ENCODE data around the gene CPNE4.
A peak's percentile ranks its signal among the peaks of the same experiment; 100 is the strongest.

Gene CPNE4

GRCh38 chr3:131502530-131503319 is 532.1 kb downstream of the CPNE4 start, which contains the start of gene MRPL3:
Gene MRPL3 (minus strand): TSS chr3:131502971. CDS start chr3:131502821, 150 bp downstream.
- H2AFZ ChIP-seq (ENCODE audit: low read length) = peak within 1 kb of the TSS; percentile 94
- no peaks in the 10 kb centered on the region for H3K9me2 ChIP-seq (replicated peaks; ENCODE audit: insufficient read depth, low read length)
- DNase-seq = peak; percentile 90
- no peak for TF ChIP-seq EZH2phosphoT487 (IDR thresholded peaks at IDR 0.05; ENCODE audit: low read length)
- TF ChIP-seq EZH2 (optimal IDR thresholded peaks at IDR 0.05; ENCODE audit: low read depth, low read length) = no peak
- TF ChIP-seq, protein P1, sequence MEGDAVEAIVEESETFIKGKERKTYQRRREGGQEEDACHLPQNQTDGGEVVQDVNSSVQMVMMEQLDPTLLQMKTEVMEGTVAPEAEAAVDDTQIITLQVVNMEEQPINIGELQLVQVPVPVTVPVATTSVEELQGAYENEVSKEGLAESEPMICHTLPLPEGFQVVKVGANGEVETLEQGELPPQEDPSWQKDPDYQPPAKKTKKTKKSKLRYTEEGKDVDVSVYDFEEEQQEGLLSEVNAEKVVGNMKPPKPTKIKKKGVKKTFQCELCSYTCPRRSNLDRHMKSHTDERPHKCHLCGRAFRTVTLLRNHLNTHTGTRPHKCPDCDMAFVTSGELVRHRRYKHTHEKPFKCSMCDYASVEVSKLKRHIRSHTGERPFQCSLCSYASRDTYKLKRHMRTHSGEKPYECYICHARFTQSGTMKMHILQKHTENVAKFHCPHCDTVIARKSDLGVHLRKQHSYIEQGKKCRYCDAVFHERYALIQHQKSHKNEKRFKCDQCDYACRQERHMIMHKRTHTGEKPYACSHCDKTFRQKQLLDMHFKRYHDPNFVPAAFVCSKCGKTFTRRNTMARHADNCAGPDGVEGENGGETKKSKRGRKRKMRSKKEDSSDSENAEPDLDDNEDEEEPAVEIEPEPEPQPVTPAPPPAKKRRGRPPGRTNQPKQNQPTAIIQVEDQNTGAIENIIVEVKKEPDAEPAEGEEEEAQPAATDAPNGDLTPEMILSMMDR (IDR thresholded peaks at IDR 0.05; ENCODE audit: low read length) = no peak
- H4K20me1 ChIP-seq (ENCODE audit: insufficient read depth, low read length) = no peaks in the 10 kb centered on the region; the same call in 1 of the 2 replicates
- peaks cover 4% of the 10 kb centered on the region; the same call in 1 of the 2 replicates for H3K36me3 ChIP-seq (replicated peaks; ENCODE audit: insufficient read depth, low read length)
- peak within 1 kb of the TSS; percentile 82 for H3K4me3 ChIP-seq (ENCODE audit: low read length)
- H3K27ac ChIP-seq (ENCODE audit: low read length) = peak within 1 kb of the TSS; percentile 59; the same call in 1 of the 2 replicates
- no peaks in the 10 kb centered on the region for H3K27me3 ChIP-seq (replicated peaks; ENCODE audit: insufficient read depth, low read length)
- peaks cover 39% of the 10 kb centered on the region for H3K79me2 ChIP-seq (ENCODE audit: low read length)
- H3K4me2 ChIP-seq (ENCODE audit: low read depth, low read length) = peak within 1 kb of the TSS; percentile 75
- no peaks in the 10 kb centered on the region for H3F3A ChIP-seq (ENCODE audit: insufficient read depth, low read length)
- peaks cover 12% of the 10 kb centered on the region; the same call in 1 of the 2 replicates for H3K4me1 ChIP-seq (ENCODE audit: low read length)
- H3K9ac ChIP-seq (ENCODE audit: low read length) = peak within 1 kb of the TSS; percentile 97
- no peaks in the 10 kb centered on the region for H3K9me3 ChIP-seq (replicated peaks; ENCODE audit: insufficient read depth, low read length)

DNA sequence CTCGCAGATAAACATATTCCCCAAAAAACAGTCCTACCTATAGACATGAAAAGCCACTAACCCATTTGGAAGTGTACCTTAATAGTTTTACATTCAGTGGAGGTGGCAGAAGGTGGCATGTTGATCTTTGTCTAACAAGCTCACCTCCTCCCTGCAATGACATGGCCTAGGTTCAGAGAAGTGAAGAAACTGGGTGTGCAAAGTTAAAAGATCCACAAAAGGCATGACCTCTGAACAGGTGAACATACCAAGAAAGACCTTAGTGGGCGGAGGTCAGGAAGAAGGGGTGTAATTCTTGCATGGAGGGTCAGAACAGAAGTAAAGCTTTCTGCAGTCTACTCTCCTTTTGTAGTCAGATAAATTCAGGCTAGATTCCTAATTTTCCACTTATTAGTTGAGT is 532.9 kb downstream of the CPNE4 start:
- Histone ChIP-seq H3K9ac (ENCODE audit: low read length) (peak overlapping the region; percentile 97), H4K20me1 (ENCODE audit: insufficient read depth, low read length) (no peaks in the 10 kb centered on the region; the same call in 1 of the 2 replicates), H3K79me2 (ENCODE audit: low read length) (peaks cover 39% of the 10 kb centered on the region), H3K4me1 (ENCODE audit: low read length) (peaks cover 12% of the 10 kb centered on the region; the same call in 1 of the 2 replicates), H3F3A (ENCODE audit: insufficient read depth, low read length) (no peaks in the 10 kb centered on the region), H3K9me3 (replicated peaks; ENCODE audit: insufficient read depth, low read length) (no peaks in the 10 kb centered on the region), H2AFZ (ENCODE audit: low read length) (peak overlapping the region; percentile 94), H3K27ac (ENCODE audit: low read length) (peak overlapping the region; percentile 59; the same call in 1 of the 2 replicates), H3K9me2 (replicated peaks; ENCODE audit: insufficient read depth, low read length) (no peaks in the 10 kb centered on the region), H3K27me3 (replicated peaks; ENCODE audit: insufficient read depth, low read length) (no peaks in the 10 kb centered on the region), H3K4me2 (ENCODE audit: low read depth, low read length) (peak overlapping the region; percentile 75), H3K36me3 (replicated peaks; ENCODE audit: insufficient read depth, low read length) (peaks cover 4% of the 10 kb centered on the region), H3K4me3 (ENCODE audit: low read length) (peak overlapping the region; percentile 82)
- DNase-seq = no peak
- TF ChIP-seq, protein P1 (IDR thresholded peaks at IDR 0.05; ENCODE audit: low read length) = no peak
- TF ChIP-seq EZH2 (optimal IDR thresholded peaks at IDR 0.05; ENCODE audit: low read depth, low read length) (no peak), EZH2phosphoT487 (IDR thresholded peaks at IDR 0.05; ENCODE audit: low read length) (no peak)

DNA sequence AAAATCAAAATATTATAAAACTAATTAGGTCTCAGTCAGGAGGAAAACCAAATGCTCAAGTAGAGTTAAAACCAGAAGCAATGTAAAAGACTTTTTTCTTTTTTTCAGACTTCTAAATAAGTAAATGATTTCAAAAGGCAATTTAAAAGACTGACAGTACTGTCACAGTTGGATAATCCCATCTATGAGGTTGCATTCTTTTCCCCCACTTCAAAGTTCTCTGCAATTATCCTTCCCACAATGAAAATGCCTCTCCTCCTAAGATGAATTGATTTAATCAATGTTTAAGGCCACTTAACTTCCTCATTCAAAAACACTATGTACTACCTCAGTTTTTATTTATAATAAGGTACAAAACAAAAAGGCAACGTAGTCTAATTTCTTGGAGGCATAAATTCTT is 540.1 kb downstream of the CPNE4 start:
- H3K9ac ChIP-seq (ENCODE audit: low read length) = no peak overlapping the region
- H3F3A ChIP-seq (ENCODE audit: insufficient read depth, low read length) = no peaks in the 10 kb centered on the region
- no peaks in the 10 kb centered on the region for H3K9me2 ChIP-seq (replicated peaks; ENCODE audit: insufficient read depth, low read length)
- H3K27me3 ChIP-seq (replicated peaks; ENCODE audit: insufficient read depth, low read length) = no peaks in the 10 kb centered on the region
- peaks cover under 1% of the 10 kb centered on the region for H3K79me2 ChIP-seq (ENCODE audit: low read length)
- no peaks in the 10 kb centered on the region for H3K9me3 ChIP-seq (replicated peaks; ENCODE audit: insufficient read depth, low read length)
- H3K4me3 ChIP-seq (ENCODE audit: low read length) = no peak overlapping the region
- H3K36me3 ChIP-seq (replicated peaks; ENCODE audit: insufficient read depth, low read length) = peaks cover 8% of the 10 kb centered on the region
- H3K4me1 ChIP-seq (ENCODE audit: low read length) = no peaks in the 10 kb centered on the region
- TF ChIP-seq EZH2 (optimal IDR thresholded peaks at IDR 0.05; ENCODE audit: low read depth, low read length) (no peak), EZH2phosphoT487 (IDR thresholded peaks at IDR 0.05; ENCODE audit: low read length) (no peak)
- TF ChIP-seq, protein P1 (IDR thresholded peaks at IDR 0.05; ENCODE audit: low read length) = no peak
- H3K4me2 ChIP-seq (ENCODE audit: low read depth, low read length) = no peak overlapping the region
- DNase-seq = no peak
- H2AFZ ChIP-seq (ENCODE audit: low read length) = no peak overlapping the region
- no peak overlapping the region for H3K27ac ChIP-seq (ENCODE audit: low read length)
- no peaks in the 10 kb centered on the region; the same call in 1 of the 2 replicates for H4K20me1 ChIP-seq (ENCODE audit: insufficient read depth, low read length)
